ENCODE results near the gene EZH1.
"Not testable (repeated sequence)": the region's sequence is repeated elsewhere in the genome, so short reads cannot be mapped to it uniquely, and the experiment has no call there.

EZH1 gene

DNA sequence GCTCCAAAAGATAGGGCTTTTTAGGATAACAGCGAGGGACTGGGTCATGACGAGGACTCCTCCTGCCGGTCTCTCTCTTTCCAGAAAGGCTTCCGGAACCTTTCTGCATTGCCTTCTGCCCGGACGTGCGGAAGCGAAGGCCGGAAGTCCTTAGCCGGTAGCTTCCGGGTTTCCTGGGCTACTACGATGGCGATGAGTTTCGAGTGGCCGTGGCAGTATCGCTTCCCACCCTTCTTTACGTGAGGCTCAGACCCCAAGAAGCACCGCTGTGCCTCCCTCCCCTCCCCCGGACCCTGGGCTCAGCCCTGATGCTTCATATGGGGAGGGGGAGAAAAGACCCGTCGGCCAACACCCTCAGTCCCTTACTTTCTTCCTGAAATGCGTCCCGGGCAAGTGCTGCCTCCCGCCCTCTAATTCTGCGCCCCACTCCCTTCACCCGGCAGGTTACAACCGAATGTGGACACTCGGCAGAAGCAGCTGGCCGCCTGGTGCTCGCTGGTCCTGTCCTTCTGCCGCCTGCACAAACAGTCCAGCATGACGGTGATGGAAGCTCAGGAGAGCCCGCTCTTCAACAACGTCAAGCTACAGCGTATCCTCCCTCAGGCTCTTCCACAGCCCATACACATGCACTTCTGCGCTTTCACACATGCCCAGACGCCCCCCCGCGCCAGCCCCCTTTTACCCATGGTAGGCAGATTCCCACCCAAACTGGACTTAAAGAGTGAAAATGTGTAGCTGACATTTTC, 28.6 kb upstream of the EZH1 start, which contains the start of gene VPS25:
Gene VPS25 (plus strand): TSS at position 160 of the 746 bp plus-strand sequence. CDS start 27 bp downstream, at position 187.
- peak; percentile 50 for DNase-seq (ENCODE audit: low read depth in 1 of 2, low spot score in 1 of 2)

DNA sequence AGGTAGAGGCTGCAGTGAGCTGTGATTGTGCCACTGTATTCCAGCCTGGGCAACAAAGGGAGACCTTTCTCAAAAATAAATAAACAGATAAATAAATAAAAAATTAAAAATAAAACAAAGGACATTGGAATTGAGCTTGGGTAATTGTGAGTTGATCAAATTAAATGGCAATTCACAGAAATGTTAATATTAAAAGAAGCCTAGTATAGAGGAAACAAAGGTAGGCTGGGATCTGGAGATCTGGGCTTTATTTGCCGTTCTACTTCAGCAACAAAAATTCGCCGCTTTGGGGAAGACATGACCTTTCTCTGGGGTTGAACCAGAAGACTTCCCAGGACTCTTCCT, 28.1 kb upstream of the EZH1 start:
- DNase-seq (ENCODE audit: low read depth in 1 of 2, low spot score in 1 of 2) = no peak

DNA sequence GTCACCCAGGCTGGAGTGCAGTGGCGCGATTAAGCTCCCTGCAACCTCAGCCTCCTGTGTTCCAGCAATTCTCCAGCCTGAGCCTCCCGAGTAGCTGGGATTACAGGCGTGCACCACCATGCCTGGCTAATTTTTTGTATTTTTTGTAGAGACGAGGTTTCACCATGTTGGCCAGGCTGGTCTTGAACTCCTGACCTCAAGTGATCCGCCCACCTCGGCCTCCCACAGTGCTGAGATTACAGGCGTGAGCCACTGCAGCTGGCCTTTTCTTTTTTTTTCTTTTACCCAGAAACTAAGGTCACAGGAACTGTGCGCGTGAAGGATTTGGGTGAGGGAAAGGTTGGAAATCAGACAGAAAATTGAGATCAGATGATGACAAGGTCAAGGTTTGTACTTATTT, 25.1 kb upstream of the EZH1 start:
- not testable (repeated sequence) for DNase-seq (ENCODE audit: low read depth in 1 of 2, low spot score in 1 of 2)

DNA sequence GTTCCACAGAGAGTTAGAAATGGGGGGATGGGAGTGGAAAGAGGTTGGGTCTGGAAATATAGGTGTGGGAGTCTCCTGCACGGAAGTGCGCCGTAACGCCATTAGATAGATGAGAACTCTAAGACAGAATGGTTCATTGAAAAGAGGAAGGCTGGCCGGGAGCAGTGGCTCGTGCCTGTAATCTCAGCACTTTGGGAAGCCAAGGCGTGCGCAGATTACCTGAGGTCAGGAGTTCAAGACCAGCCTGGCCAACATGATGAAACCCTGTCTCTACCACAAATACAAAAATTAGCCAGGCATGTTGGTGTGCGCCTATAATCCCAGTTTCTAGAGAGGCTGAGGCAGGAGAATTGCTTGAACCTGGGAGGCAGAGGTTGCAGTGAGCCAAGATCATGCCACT, 23.2 kb upstream of the EZH1 start:
- not testable (repeated sequence) for DNase-seq (ENCODE audit: low read depth in 1 of 2, low spot score in 1 of 2)

DNA sequence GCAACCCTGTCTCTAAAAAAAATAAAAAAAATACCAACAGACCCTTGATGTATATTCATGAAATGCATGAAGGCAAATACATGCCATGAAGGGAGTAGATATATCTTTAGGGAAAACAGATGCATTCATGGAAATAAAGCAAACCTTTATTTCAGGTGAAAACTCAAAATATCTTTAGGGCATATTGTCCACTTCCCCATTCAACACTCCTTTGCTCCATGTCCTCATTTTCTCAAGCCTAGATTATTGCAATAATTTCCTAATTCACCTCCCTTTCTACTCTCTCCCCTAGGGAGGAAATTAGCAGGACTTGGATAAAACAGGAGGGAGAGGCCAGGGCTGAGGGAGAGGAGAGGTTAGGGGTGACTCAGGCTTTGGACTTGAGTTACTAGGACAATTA, 22.7 kb upstream of the EZH1 start:
- DNase-seq (ENCODE audit: low read depth in 1 of 2, low spot score in 1 of 2) = no peak

DNA sequence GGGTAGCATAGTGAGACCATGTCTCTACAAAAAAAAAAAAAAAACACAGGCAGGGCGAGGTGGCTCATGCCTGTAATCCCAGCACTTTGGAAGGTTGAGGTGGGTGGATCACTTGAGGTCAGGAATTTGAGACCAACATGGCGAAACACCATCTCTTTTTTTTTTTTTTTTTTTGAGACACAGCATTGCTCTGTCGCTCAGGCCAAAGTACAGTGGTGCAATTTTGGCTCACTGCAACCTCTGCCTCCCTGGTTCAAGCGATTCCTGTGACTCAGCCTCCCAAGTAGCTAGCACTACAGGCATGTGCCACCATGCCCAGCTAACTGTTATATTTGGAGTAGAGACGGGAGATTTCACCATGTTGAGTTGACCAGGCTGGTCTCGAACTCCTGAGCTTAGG, 21.3 kb upstream of the EZH1 start:
- no peak for DNase-seq (ENCODE audit: low read depth in 1 of 2, low spot score in 1 of 2)

DNA sequence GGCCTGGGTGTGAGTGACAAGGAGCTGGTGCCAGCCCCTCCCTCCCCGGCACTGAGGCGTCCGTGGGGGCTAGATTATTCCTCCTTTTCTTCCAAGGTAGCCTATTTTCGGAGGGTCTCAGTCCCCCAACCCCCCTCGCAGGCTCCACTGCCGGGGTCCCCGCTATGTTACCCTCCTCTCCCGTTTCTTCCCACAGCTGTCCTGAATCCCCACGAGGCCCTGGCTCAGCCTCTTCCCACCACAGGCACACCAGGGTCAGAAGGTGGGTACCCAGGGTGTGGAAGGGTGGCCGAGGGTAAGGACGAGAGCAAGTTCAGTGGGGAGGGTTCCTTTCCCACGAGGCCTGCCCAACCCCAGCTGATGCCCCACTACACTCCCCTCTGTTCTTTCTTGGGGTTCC, 16.8 kb upstream of the EZH1 start:
- no peak for DNase-seq (ENCODE audit: low read depth in 1 of 2, low spot score in 1 of 2)

DNA sequence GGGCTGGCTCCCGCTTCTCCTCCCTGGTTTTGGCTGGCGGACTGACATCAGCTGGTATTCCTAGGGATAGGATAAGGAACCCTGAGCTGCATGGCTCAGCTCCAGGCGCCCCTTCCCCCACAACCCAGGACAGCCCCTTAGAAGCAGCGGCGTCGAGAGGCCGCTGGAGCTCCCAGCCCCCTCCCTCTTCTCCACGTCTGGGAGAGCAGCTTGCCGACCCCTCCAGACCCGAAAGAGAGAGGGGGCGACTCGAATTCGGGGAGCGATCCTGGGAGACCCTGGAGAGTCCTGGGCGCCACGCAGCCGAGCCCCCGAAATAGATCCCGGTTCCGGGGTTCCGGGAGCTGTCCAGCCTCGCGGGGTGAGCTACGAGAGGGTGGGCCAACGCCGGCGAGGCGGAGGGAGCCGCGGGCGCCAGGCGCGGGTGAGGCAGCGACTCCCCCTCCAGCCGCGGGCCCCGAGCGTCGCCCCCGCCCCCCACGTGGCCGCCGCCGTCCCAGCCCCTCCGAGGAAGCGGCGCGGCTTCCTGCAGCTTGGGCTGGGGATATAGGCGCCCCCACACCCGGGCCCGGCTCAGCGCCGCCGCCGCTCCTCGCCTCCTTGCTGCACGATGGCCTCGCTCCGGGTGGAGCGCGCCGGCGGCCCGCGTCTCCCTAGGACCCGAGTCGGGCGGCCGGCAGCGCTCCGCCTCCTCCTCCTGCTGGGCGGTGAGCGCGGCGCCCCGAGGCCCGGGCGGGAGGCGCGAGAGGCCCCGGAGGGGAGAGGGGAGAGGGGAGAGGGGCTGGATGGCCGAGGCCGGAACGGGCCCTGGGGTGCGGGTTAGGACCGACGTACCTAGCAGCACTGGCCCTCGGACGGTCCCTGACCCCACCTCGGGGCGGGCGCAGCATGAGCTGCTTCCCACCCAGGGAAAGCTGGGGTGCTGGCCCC, 16.1 kb upstream of the EZH1 start, which contains the start of gene RAMP2:
Gene RAMP2 (plus strand): TSS at position 576 of the 930 bp plus-strand sequence. CDS start 35 bp downstream, at position 611.
- peak in 1 of 2 donors; percentile 15 for DNase-seq (ENCODE audit: low read depth in 1 of 2, low spot score in 1 of 2)

DNA sequence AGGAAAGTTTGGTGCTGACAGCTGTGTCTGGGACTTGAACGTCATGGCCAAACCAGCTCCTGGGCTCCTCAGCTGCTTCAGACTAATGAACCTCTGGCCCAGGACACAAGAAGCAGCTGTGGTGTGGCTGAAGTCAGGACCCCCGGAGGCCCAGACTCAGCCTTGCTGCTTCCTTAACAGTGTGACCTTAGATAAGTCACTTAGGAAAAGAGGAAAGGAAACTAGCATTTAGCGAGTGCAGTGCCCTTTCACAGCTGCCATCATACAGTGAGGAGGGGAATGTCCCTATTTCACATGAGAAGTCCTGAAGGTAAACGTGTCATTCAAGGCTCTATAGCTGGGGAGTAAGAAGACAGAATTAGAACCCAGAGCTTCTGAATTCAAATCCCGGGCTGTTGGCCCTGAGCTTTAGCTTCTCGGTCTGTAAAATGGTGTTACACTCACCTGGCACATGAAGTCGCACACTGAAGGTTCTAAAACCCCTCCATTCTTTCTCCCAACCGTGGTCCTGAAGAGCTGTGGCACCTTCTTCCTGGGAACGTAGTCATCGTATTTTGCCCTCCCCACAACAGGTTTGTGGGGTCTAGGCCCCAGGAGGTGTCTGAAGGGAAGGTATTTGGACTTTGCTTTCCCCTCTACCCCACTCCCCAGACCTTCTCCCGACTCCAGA, 15.3 kb upstream of the EZH1 start:
- DNase-seq (ENCODE audit: low read depth in 1 of 2, low spot score in 1 of 2) = no peak

DNA sequence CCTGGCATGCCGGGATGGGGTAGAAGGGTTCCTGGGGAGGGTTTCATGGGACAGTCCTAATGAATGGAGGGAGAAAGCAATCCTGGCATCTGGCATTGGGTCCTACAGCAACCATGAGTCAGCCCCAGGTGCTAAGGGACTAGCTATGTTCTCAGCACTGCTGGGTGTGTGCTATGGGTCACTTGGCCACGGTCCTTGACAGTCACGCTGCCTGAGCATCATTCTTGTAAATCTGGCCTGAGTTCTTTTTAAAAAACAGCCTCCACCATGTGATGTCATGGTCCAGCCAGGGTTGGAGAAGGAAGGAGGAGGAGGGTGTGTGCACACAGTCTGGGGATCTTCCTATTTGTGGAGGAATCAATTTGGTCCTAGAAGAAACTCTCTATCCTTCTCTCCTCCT, 9.9 kb upstream of the EZH1 start:
- no peak for DNase-seq (ENCODE audit: low read depth in 1 of 2, low spot score in 1 of 2)

DNA sequence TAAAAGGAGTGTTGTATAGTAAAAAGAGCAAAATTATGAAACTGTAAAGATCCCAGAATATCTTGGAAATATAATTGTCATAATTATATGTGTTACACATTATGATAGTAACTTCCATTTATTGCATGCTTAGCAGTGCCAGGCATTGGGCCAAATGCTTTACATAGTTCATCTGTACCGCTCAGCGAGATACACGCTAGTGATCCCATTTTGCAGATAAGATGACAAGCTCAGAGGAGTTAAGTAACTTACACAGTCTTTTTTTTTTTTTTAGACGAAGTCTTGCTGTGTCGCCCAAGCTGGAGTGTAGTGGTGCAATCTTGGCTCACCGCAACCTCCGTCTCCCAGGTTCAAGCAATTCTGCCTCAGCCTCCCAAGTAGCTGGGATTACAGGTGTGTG, 6.8 kb upstream of the EZH1 start:
- no peak for DNase-seq (ENCODE audit: low read depth in 1 of 2, low spot score in 1 of 2)

DNA sequence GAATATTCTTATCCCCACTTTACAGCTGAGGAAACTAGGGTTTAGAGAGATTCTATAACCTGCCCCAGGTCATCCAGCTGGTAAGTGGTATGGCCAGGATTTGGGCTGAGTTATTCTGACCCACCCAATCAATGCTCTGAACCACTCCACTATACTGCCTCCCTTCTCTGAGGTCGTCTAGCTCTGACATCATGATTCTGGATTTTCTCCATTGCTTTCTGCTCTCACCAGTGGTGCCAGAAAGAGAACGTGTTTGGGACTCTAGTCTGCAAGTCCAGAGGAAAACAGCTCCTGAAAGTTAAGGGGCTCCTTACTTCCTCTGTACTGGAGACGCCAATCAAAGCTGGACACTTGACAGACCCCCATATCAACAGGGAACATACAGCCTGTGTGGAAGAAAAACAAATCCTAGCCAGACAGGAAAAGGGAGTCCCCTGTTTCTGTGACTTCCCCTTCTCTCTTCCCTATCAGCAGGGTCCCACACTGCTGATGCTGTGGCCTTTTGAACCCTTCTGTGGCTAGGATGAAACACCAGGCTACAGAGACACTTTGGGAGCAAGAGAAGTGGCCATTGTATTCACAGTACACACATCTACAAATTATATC, 6.0 kb upstream of the EZH1 start:
- no peak for DNase-seq (ENCODE audit: low read depth in 1 of 2, low spot score in 1 of 2)

DNA sequence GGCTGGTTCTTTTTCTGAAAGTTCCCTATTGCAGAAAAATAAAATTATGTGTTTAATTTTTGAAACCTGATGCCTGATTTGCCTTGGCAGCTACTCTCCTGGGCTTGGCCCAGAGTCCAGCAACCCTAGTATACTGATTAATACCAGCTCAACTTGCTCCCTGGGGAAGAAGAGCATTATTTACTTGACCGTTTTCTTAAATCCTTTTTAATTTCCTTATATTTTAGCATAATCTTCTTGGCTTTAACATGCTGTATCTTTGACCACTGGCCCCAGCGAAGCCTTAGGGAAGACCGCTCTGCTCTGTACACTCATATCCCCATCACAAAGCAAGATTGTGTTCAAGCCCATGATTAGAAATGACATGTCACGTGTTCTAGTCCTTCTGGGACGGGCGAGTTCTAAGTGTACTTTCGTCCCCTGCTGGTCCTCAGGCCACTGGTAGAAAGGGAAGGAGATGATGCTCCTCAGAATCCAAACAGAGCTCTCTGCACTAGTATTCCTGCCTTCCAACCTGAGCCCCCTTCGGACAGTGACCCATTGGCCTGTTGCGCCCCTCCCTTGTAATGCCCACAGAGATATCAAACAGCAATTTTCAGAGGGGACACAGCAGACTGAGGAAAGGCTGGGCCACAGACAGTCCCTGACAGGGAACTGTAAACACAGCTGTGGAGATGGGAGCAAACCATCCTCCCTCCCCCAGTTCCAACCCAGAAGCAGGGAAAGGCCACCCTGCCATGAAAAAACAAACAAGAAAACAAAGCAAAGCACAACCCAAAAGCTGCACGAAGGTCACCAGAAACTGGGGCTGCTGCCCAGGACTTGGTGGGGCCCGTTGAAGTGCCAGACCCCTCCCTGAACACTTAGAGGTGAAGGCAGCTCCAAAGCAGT, 4.3 kb upstream of the EZH1 start:
- DNase-seq (ENCODE audit: low read depth in 1 of 2, low spot score in 1 of 2) = no peak

DNA sequence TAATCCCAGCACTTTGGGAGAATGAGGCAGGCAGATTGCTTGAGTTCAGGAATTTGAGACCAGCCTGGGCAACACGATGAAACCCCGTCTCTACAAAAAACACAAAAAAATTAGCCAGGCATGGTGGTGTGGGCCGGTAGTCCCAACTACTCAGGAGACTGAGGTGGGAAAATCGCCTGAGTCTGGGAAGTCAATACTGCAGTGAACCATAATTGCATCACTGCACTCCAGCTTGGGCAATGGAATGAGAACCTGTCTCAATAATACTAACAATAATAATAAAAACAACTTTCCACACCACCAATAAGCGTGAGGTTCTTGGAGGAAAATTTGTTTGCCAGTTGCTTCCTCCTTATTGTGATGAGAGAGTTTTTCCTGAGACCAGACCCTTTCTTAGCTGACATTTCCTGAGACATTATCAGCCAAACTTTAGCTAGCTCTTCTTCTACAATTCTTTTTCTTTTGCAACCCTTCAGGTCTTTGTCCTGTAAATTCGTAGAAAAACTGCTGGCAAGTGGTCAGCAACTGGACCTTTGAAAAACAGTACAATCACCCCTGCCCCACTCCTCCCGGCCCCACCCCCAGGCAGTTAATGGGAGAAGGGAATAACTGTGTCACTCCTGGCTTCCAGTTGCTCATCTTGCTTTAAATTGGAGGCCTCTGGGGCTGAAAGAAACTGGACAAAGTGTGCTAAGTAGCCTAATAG, 3.5 kb upstream of the EZH1 start:
- DNase-seq (ENCODE audit: low read depth in 1 of 2, low spot score in 1 of 2) = no peak

DNA sequence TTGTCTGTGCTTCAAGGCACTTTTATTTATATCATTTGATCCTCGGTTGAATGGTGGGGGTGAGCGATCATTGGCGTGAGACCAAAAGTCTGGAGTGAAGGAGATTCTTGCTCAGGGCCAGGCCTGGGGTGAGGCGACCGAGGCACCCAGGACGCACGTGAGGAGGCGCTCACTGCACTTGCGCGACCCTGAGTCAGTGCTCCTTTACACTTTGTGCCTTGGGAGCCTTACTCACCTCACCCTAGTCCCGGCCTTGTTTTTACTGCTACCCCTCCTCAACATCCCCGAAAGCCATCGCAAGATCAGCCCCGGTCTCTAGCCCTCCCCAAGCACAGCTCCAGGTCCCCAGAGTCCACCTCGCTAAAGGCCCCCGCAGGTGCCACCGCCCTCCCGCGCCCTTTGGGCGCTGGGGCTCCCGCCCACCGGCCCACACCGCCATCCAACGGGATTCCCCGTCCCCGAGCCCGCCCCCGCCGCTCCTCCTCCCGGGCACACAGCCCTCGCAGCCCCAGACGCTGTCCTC, 496 bp downstream of the EZH1 start:
- peak in 1 of 2 donors; percentile 66 for DNase-seq (ENCODE audit: low read depth in 1 of 2, low spot score in 1 of 2)

DNA sequence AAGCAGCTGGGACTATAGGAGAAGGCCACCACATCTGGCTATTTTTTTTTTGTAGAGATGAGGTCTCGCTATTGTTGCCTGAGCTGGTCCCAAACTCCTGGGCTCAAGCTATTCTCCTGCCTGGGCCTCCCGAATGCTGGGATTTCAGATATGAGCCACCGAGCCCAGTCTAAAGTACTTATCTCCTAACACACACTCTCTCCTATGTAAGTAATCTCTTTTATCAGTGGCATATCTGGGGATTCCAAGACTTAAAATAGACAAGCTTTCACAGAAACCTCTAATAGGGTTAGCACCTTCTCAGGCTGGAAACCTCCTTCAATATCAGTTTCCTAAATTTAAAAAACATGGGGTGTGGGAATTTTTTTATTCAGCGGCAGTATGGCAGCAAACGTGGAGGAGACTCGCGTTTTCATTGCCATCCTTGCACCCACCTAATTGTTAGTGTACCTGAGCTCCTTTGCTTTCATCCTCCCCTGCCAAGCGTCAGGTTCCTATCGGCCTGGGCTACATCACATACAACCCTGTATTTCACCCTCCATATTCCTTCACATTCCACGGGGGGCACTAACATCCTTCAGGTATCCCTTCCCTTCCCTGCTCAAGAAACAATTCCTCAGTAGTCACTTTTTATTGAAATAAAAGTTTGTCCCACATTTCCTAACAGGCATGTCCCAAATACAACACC, 1.1 kb downstream of the EZH1 start:
- no peak for DNase-seq (ENCODE audit: low read depth in 1 of 2, low spot score in 1 of 2)

DNA sequence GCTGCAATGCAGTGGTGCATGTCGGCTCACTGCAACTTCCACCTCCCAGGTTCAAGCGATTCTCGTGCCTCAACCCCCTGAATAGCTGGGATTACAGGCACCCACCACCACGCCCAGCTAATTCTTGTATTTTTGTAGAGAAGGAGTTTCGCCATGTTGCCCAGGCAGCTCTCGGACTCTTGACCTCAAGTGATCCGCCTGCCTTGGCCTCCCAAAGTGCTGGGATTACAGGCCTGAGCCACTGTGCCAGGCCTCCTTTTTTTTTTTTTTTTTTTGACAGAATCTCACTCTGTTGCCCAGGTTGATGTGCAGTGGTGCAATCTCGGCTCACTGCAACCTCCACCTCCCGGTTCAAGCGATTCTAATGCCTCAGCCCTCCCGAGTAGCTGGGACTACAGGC, 1.9 kb downstream of the EZH1 start:
- not testable (repeated sequence) for DNase-seq (ENCODE audit: low read depth in 1 of 2, low spot score in 1 of 2)

DNA sequence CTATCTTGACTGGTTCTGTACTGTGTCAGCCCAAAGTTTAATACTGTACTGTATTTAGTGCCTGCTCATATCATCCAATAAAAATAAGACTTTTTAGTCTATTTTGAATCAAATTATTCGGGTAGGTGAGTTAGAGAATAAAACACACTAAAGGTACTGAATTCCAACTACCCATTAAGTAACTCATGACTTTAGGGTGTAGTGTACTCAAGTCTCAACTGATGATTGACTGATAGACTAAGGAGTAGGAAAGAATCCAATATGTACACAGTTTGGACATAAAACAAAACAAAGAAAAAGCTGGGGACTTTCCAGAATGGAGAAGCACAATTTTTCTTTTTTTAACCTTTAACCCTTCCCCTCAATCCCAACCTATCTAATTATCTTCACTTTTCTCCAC, 4.1 kb downstream of the EZH1 start:
- DNase-seq (ENCODE audit: low read depth in 1 of 2, low spot score in 1 of 2) = no peak

DNA sequence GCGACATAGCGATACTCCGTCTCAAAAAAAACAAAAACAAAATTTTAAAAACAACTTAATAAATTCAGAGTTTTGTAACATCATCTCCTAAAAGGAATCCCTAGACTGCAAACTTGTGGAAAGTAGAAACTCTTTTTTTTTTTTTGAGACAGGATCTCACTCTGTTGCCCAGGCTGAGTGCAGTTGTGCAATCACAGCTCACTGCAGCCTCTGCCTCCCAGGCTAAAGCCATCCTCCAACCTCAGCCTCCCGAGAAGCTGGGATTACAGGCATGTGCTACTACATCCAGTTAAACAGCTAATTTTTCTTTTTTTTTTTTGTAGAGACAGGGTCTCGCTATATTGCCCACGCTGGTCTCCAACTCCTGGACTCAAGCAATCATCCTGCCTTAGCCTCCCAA, 19.7 kb downstream of the EZH1 start:
- DNase-seq (ENCODE audit: low read depth in 1 of 2, low spot score in 1 of 2) = no peak
